HepG2 (cell line): Measurements from ENCODE around the gene LYPD1.

Experiments
- CBX2 ChIP-seq, 2 experiments: fragments of 200-600 bp in 1 of 2; sonication (generic); formaldehyde crosslinking in 1 of 2; IDR thresholded peaks; 2 replicates each; pipeline versions ENCODE4 v1.7.0 to v1.8.1; 2018 to 2022; ENCODE audit warnings: low read depth in 2 of 2, low read length in 1 of 2, mild to moderate bottlenecking in 1 of 2, missing genetic modification reagents in 1 of 2
- MXI1 ChIP-seq: IDR thresholded peaks from 3 replicates; pipeline ENCODE4 v1.6.1; 2012; ENCODE audit warnings: low read depth, low read length, inconsistent platforms, borderline replicate concordance
- PRDM10 ChIP-seq: sonication (generic); formaldehyde crosslinking; IDR thresholded peaks from 2 replicates; pipeline ENCODE4 v1.4.0; 2020; ENCODE audit warnings: low read depth, missing genetic modification reagents
- SIN3A ChIP-seq: IDR thresholded peaks from 2 replicates; pipeline ENCODE4 v1.6.1; 2011; ENCODE audit warnings: low read depth, mild to moderate bottlenecking, control low read depth, low read length, borderline replicate concordance
- TBL1XR1 ChIP-seq: fragments of 150-350 bp; IDR thresholded peaks from 2 replicates; pipeline ENCODE4 v1.6.1; 2014; ENCODE audit warnings: borderline replicate concordance, low read length; ENCODE audit not compliant: partially characterized antibody
- ZBTB10 ChIP-seq: sonication (generic); formaldehyde crosslinking; IDR thresholded peaks from 2 replicates; pipeline ENCODE4 v1.4.0; 2020; ENCODE audit warnings: missing genetic modification reagents, borderline replicate concordance
- ZNF431 ChIP-seq: sonication (generic); formaldehyde crosslinking; IDR thresholded peaks from 2 replicates; pipeline ENCODE4 v1.9.0; 2022; ENCODE audit warnings: missing genetic modification reagents, low read depth, mild to moderate bottlenecking, borderline replicate concordance
- TF ChIP-seq, protein P1 (sequence below): sonication (generic); formaldehyde crosslinking; IDR thresholded peaks from 2 replicates; pipeline ENCODE4 v1.5.0; 2020; ENCODE audit warnings: mild to moderate bottlenecking, missing genetic modification reagents, moderate library complexity

GRCh38 chr2:132656266-132656975 lies 13.6 kb downstream of the LYPD1 start:
- TF ChIP-seq, protein P1, sequence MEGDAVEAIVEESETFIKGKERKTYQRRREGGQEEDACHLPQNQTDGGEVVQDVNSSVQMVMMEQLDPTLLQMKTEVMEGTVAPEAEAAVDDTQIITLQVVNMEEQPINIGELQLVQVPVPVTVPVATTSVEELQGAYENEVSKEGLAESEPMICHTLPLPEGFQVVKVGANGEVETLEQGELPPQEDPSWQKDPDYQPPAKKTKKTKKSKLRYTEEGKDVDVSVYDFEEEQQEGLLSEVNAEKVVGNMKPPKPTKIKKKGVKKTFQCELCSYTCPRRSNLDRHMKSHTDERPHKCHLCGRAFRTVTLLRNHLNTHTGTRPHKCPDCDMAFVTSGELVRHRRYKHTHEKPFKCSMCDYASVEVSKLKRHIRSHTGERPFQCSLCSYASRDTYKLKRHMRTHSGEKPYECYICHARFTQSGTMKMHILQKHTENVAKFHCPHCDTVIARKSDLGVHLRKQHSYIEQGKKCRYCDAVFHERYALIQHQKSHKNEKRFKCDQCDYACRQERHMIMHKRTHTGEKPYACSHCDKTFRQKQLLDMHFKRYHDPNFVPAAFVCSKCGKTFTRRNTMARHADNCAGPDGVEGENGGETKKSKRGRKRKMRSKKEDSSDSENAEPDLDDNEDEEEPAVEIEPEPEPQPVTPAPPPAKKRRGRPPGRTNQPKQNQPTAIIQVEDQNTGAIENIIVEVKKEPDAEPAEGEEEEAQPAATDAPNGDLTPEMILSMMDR, result no peak
- TF ChIP-seq ZBTB10 (CRISPR knock-in tag), result no peak
- TF ChIP-seq MXI1, result no peak
- TF ChIP-seq TBL1XR1, result no peak
- TF ChIP-seq SIN3A, result no peak
- TF ChIP-seq PRDM10, result no peak
- no peak for TF ChIP-seq ZNF431 (CRISPR knock-in tag)
- TF ChIP-seq CBX2 (IDR thresholded peaks at IDR 0.05; ENCODE audit: low read depth, low read length), result no peak
- TF ChIP-seq CBX2 (CRISPR knock-in tag; IDR thresholded peaks at IDR 0.05; ENCODE audit: low read depth), result no peak
